H1 (cell line): ENCODE data around the gene IL6R. TPM values are rescaled to one million over a fixed set of nuclear protein-coding genes. Genes with fewer than 3 reads are reported as not detected.

Experiments
- KDM5A ChIP-seq: fragments of 200-600 bp; IDR thresholded peaks from 2 replicates; pipeline ENCODE4 v1.7.1; 2012; ENCODE audit warnings: mild to moderate bottlenecking, low read length, inconsistent platforms, mixed read lengths
- SIN3A ChIP-seq, 2 experiments: IDR thresholded peaks in 1 of 2; conservative IDR thresholded peaks in 1 of 2; 2 replicates each; pipeline ENCODE4 v1.6.1; 2011 to 2012; ENCODE audit warnings: low read length in 2 of 2, improper control_type of control experiment in 1 of 2, low read depth in 1 of 2, mild to moderate bottlenecking in 1 of 2
- TBP ChIP-seq: IDR thresholded peaks from 2 replicates; pipeline ENCODE4 v1.6.1; 2011; ENCODE audit warnings: low read depth, low read length, improper control_type of control experiment
- polyA plus RNA-seq, 7 experiments: library from polyadenylated mRNA; depleted of rRNA in 3 of 7; stranded (reverse) in 5 of 7; unstranded in 2 of 7; fragments of >200 nt in 5 of 7; fragments of 200-250 nt in 2 of 7; gene quantifications; 1 replicate in 5 of 7; 2 replicates in 1 of 7; 4 replicates in 1 of 7; pipeline versions ENCODE4 v1.2.1 to v1.2.3, GENCODE V29; 2011 to 2013; ENCODE audit warnings: missing spikeins in 2 of 7, mixed read lengths in 2 of 7
- total RNA-seq: library from RNA; stranded (reverse); fragmentation: NEBNext Ultra II Directional; extraction: Animal tissue kit (Norgen Biotek cat#: 25700); gene quantifications from 2 replicates; pipeline ENCODE4 v1.2.1, GENCODE V29; 2021

IL6R gene
- total and polyA plus RNA-seq, 2 of the 8 experiments (the other 6 are each of a cell fraction or from before 2014, with no cell fraction given), result 2.3 to 3.0 TPM

DNA sequence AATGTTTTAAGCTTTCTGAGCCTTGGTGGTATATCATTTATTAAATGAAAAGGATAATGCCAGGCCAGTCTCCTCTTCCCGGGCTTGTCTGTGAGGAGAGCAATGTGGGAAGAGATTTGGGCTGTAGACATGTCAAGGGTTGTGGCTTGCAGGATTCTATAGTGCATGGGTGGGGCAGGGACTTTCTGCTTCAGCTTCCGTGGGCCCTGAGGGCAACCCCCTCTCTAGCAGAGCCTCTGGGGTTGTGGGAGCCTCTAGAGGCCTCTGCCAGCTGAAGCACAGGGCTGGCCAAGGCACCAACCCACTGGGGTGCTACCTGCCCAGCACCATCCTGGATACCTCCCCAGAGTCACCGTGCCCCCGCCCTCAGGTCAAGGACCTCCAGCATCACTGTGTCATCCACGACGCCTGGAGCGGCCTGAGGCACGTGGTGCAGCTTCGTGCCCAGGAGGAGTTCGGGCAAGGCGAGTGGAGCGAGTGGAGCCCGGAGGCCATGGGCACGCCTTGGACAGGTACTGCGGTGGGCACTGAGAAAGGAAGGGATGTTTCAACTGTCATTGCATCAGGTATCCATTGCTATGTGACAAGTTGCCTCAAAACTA lies 30.6 kb downstream of the IL6R start (continued):
- no peak for TF ChIP-seq KDM5A
- no peak for TF ChIP-seq SIN3A (conservative IDR thresholded peaks at IDR 0.05 in 1 of 2, IDR thresholded peaks at IDR 0.05 in 1 of 2; ENCODE audit: low read depth in 1 of 2, low read length in 2 of 2)
- TF ChIP-seq TBP, result no peak
